HG03469 (cell line): Measurements from ENCODE around the gene TCF15.

ENCODE experiments used
- ATAC-seq: cut with Tn5 transposase; IDR thresholded peaks from one replicate; pipeline ENCODE4 v1.9.1; 2021; ENCODE audit warnings: mild to moderate bottlenecking, moderate library complexity, moderate number of reproducible peaks; ENCODE audit not compliant: unreplicated experiment

The TCF15 gene

GRCh38 chr20:610130-611046 lies at the start of gene TCF15:
TSS of gene TCF15 (minus strand) at chr20:610309. CDS start at chr20:610237, 72 bp downstream.
- ATAC-seq, result no peak

- ATAC-seq, result no peak
Observed at GRCh38 chr20:658731-659291, 48.7 kb upstream of the TCF15 start.

GRCh38 chr20:658202-658601 lies 48.1 kb upstream of the TCF15 start:
- ATAC-seq, result no peak

- no peak for ATAC-seq
Observed at GRCh38 chr20:655726-656624, 45.9 kb upstream of the TCF15 start.

- ATAC-seq, result no peak
Observed at GRCh38 chr20:654417-654750, 44.3 kb upstream of the TCF15 start.

GRCh38 chr20:653590-654416 lies 43.7 kb upstream of the TCF15 start:
- no peak for ATAC-seq

GRCh38 chr20:653110-653589 lies 43.0 kb upstream of the TCF15 start, which contains the start of gene SRXN1:
TSS of gene SRXN1 (minus strand) at chr20:653200. CDS start at chr20:653185, 15 bp downstream.
- peak; percentile 42 for ATAC-seq

GRCh38 chr20:652615-653109 lies 42.6 kb upstream of the TCF15 start:
- ATAC-seq, result no peak

- no peak for ATAC-seq
Observed at GRCh38 chr20:651713-652614, 41.9 kb upstream of the TCF15 start.

- ATAC-seq, result no peak
Observed at GRCh38 chr20:650954-651353, 40.8 kb upstream of the TCF15 start.

- ATAC-seq, result no peak
Observed at GRCh38 chr20:650281-650680, 40.2 kb upstream of the TCF15 start.

- no peak for ATAC-seq
Observed at GRCh38 chr20:647479-648019, 37.4 kb upstream of the TCF15 start.

GRCh38 chr20:646868-647233 lies 36.7 kb upstream of the TCF15 start:
- no peak for ATAC-seq

GRCh38 chr20:646107-646867 lies 36.2 kb upstream of the TCF15 start:
- ATAC-seq, result no peak

- no peak for ATAC-seq
Observed at GRCh38 chr20:645318-646106, 35.4 kb upstream of the TCF15 start.

- ATAC-seq, result no peak
Observed at GRCh38 chr20:644692-645317, 34.7 kb upstream of the TCF15 start.
